PC-9 (cell line): ENCODE results near the gene SURF4.
"Not testable (repeated sequence)": the region's sequence is repeated elsewhere in the genome, so short reads cannot be mapped to it uniquely, and the experiment has no call there.

ENCODE experiments used
- CTCF ChIP-seq: fragments of 200-600 bp; sonication (generic); conservative IDR thresholded peaks from 2 replicates; pipeline ENCODE4 v1.6.1; 2017; ENCODE audit warnings: mixed run types, antibody characterized with exemption, mild to moderate bottlenecking, moderate library complexity
- EZH2 ChIP-seq: fragments of 200-600 bp; sonication (generic); IDR thresholded peaks from 2 replicates; pipeline ENCODE4 v1.8.0; 2017; ENCODE audit warnings: antibody characterized with exemption, low read depth

GRCh38 chr9:133329306-133330156 is 46.3 kb downstream of the SURF4 start:
- not testable (repeated sequence) for TF ChIP-seq EZH2
- peak; percentile 84 for TF ChIP-seq CTCF
